HG03558 (cell line): ENCODE measurements around the gene SH3GL3.

ENCODE experiments used
- ATAC-seq: cut with Tn5 transposase; IDR thresholded peaks from one replicate; pipeline ENCODE4 v1.9.1; 2021; ENCODE audit warnings: moderate number of reproducible peaks; ENCODE audit not compliant: unreplicated experiment; ENCODE audit errors: extremely low read depth

SH3GL3 gene

DNA sequence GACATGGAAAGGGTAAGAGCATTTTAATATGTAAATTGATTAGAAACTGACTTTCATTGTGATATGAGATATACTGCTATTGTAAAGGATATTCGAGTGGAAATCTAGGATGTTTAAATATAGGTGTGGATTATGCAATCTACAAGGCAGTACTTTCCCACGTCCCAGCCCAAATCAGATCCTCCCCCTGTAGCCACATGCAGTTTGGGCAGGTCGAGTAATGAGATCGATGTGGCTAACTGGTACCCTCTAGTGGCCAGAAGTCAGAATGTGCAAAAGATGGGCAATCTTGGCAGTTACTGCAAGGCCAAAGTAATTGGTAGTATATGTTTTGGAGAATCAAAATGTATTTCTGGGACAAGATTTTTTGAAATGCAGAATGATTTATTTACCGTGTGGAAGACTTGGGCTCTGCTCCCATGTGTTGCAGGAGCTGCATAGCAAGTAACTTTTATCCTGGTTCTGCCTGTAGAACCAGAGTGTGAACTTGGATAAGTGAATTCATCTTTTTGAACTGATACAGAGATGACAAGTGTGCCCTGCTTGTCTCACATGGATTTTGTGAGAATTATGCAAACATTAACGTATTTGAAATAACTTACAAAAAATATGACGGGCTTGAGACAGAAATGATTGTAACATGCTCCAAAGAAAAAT is 112.3 kb downstream of the SH3GL3 start:
- ATAC-seq, result no peak

- ATAC-seq, result no peak
These were observed 114.5 kb downstream of the SH3GL3 start for GRCh38 chr15:83561661-83562060.

GRCh38 chr15:83565138-83565537 is 118.0 kb downstream of the SH3GL3 start:
- ATAC-seq, result no peak

- no peak for ATAC-seq
These were observed 118.5 kb downstream of the SH3GL3 start for GRCh38 chr15:83565553-83566159.

DNA sequence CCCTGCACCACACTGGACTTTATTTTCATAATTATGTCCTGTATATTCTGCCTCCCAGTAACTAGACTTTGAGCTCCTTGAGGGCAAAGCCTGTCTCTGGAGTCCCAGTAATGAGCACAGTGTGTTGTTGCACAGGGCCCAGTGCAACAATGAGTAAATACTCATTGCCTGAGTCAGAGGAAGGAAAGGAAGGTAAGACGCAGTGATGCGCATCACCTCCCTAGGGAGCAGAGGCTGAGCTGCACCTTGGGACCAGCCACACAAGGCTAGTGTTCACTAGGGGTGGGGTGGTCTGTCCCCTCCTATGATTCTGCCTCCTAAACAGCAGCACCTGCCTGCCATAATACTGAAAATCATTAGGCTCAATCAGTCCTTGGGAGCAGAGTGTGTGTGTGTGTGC is 120.2 kb downstream of the SH3GL3 start:
- no peak for ATAC-seq

DNA sequence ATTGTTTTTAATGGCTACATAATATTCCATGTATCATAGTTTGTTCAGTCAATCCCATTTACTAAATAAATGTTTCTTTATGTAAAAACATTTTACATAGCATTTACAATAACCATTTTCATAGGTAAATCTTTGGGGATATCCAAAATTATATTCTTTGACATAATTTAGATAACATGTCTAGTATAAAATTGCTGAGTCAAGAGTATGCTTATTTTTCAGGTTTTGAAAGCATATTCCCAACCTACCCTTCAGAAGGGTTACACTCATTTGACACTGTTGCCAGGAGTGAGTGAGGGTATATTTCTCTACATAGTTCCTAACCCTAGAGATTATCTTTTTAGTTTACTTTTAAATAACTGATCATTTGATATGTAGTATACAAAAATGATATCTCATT is 122.2 kb downstream of the SH3GL3 start:
- ATAC-seq, result no peak

- no peak for ATAC-seq
These were observed 123.6 kb downstream of the SH3GL3 start for GRCh38 chr15:83570756-83571155.

DNA sequence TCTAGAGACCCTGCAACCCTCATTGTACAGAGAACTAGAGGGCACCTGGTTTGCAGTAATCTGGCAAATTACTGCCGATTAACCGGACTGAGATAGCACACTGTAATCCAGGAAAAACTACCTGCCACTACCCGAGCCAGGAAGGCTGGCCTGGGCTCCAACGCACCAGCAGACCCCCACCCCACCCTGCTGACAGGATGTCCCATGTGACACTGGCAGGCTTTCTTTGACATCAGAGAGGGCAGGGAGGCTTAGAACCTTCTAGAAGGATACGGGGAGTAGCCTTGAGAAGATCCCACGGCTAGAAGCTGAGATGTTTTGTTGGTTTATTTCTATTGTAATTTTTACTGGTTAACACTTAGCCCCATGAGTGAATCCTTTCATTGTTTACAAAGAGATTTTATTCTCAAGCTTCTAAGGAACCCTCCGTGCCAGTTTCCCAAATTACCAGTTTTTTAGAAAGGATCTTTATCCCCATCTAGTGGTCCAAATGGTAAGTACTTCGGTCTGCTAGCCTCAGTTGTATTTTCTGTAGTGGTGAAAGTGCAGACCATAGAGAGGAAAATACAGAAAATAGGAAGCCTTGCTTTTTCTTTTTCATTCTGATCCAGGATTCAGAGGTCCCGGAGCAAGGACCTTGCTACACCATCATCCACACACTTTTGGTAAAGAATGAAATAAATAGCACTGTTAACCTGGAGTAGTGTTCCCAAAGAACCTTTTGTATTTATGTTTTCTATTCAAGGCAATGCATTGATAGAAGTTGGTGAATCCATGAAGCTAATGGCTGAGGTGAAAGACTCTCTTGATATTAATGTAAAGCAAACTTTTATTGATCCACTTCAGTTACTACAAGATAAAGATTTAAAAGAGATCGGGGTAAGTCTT is 124.9 kb downstream of the SH3GL3 start:
- no peak for ATAC-seq

DNA sequence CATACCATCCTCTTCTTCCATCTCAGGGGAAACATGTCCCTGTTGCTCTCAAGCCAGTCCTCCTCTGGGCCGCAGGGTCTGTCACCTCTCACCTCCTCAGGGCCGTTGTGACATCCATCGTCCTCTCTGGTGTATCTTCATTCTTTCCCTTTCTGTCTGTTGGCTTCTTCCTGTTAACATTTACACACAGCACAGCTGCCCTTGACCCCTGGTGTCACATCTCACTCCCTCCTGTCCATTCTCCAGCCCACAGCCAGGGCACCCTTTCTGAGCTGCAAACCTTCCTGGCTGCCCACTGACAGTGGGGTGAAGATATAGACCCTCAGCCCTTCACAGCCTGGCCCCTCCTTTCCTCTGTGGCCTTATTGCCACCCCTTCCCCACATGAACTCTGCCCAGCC is 127.2 kb downstream of the SH3GL3 start:
- no peak for ATAC-seq

GRCh38 chr15:83578691-83579090 is 131.6 kb downstream of the SH3GL3 start:
- no peak for ATAC-seq

DNA sequence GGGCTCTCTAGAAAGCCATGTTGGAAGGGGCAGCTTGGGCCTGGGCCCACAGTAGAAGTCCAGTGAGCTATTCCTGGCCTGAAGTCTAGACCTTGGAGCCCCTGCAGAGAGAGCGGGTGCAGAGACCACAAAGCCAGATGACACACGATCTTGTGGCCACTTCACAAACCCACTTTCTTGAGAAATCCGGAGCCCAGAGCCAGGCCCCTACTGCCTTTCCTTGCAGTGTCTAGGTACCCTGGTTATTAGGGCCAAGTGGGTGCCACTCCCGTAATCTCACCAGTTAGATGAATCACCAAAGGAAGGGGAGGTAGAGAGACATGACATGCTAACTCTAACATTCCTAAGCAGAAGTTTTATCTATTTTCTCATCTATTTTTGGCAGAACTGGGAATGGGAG is 134.2 kb downstream of the SH3GL3 start:
- no peak for ATAC-seq

DNA sequence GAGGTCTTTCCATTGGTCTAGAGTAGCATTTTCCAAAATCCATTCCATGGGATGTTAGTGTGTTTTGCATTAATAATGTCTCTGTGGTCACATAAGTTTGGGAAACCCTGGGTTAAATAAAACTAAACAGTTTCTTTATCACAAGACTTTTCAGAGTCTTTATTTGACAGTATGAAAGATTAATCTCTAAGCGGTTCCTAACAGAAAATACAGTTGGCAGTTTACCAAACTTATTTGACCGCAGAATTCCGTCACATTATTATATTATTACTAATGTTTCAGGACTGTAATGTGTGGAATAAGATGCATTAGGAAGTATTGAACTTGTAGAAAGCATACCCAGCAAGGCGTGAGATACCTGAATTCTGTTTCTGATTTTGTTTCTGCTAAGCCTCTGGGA is 135.2 kb downstream of the SH3GL3 start:
- no peak for ATAC-seq

- no peak for ATAC-seq
These were observed 138.6 kb downstream of the SH3GL3 start for GRCh38 chr15:83585601-83586335.

DNA sequence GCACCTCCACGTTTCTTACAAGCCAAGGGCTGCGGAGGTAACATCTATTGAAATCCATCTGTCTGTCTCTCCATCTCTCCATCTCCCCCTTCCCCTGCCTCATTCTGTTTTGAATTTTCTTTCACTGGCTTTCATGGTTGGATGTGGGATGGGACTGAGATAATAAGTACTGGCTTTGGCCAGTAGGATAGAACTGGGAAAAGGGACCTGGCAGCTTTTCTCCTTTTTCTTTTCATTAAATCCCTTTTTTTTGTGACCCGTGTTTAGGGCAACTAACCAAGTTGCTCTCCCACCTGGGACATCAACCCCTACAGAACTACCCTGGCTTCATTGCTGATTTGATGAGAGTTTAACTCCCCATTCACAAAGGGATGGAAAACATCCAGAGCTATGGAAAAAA is 139.9 kb downstream of the SH3GL3 start:
- no peak for ATAC-seq

GRCh38 chr15:83588441-83588840 is 141.3 kb downstream of the SH3GL3 start:
- no peak for ATAC-seq

- no peak for ATAC-seq
These were observed 145.4 kb downstream of the SH3GL3 start for GRCh38 chr15:83592370-83593040.

DNA sequence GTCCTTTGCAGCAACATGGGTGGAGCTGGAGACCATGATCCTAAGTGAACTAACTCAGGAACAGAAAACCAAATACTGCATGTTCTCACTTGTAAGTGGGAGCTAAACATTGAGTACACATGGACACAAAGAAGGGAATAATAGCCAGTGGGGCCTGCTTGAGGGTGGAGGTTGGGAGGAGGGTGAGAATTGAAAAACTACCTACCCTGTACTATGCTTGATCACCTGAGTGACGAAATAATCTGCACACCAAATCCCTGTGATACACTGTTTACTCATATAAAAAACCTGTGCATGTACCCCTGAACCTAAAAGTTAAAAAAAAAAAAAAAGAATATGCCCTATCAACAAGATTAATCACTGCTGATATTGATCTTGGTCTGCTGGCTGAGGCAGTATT is 148.1 kb downstream of the SH3GL3 start:
- ATAC-seq, result no peak

DNA sequence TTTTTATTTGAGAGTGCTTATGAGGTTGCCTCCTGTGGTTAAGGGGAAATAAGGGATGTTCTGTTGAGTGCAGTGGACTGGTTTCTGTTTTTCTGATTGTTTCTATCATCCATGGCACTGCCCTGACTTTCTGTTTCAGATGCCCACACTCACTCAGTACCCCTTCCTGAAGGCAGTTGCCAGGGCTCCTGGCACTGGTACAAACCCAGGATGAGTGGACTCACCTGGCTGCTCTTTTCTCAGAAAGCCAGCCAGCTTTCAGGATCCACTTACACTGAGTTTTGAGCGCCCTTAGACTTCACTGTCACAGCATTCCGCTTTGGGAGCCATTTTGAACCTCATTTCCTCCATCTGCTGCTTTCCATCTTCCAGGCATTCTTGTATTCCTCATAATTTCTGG is 150.9 kb downstream of the SH3GL3 start:
- no peak for ATAC-seq

DNA sequence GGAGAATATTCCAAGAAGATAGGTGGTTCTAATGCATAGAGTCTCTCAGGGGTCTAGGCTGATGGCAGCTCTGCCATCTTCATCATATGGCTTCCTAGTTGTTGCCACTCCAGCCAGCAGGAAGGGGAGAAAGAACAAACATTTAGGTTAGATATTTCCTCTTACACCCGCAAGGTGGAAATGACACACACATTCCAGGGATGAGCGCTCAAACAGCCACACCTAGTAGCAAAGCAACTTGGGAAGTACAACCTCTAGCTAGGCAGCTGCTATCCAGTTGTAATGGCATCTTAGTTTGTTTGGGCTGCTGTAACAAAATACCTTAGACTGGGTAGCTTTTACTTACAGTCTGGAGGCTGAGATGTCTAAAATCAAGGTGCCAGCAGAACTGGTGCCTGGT is 154.9 kb downstream of the SH3GL3 start:
- no peak for ATAC-seq

DNA sequence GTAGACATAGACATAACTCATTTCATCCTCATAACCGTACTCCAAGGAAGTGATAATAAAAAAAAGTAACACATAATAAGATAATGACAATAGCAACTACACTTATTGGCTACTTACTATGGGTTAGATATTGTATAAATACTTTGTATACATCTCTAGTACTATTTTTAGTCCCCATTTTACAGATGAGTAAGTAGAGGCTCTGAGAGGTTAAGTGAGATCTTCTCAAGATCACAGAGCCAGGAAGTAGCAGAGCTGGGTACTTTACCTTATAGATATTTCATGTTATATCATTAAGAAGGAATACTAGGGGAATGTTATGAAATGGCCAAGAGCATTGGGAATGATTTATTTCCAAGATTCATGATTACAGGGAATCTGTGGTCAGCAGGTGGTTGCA is 157.4 kb downstream of the SH3GL3 start:
- no peak for ATAC-seq
